GM06990 (cell line): ENCODE measurements around the gene ZNF296.

Experiments used
- DNase-seq: peaks from one replicate; pipeline ENCODE4 v3.0.0-alpha.2; 2011; ENCODE audit not compliant: insufficient read length; ENCODE audit errors: extremely low read depth
- H3K27me3 ChIP-seq: replicated peaks from 2 replicates; pipeline ENCODE4 v1.6.0; 2011; ENCODE audit warnings: low read length; ENCODE audit not compliant: control insufficient read depth, insufficient read depth
- H3K36me3 ChIP-seq: 2 replicates; pipeline ENCODE4 v1.5.1; 2011; ENCODE audit warnings: low read length; ENCODE audit not compliant: control insufficient read depth, insufficient read depth
- H3K4me3 ChIP-seq: replicated peaks from 2 replicates; pipeline ENCODE4 v1.5.1; 2011; ENCODE audit warnings: low read depth, mild to moderate bottlenecking, control low read depth, low read length
- TF ChIP-seq, protein P1 (sequence below): IDR thresholded peaks from 2 replicates; pipeline ENCODE4 v1.5.1; 2011; ENCODE audit warnings: low read length, control low read depth, mild to moderate bottlenecking, inconsistent platforms; ENCODE audit not compliant: insufficient read depth, poor library complexity, severe bottlenecking

Gene ZNF296

DNA sequence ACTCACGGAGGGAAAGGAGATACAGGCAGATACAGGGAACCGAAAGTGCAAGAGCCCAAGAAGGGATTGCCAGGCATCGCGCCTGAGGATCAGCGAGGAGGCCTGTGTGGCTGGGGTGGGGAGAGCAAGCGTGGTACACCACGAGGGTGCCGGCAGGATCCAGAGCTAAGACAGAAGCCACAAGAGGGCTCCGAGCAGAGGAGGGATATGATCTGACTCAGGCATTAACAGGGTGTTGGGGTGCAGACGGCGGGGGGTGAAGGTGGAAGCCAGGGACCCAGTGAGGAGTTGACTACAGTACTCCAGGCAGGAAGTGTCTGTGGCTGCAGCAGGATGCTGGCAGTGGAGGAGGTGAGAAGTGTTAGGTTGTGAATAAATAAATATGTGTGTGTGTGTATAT is 11.3 kb upstream of the ZNF296 start:
- TF ChIP-seq, protein P1, sequence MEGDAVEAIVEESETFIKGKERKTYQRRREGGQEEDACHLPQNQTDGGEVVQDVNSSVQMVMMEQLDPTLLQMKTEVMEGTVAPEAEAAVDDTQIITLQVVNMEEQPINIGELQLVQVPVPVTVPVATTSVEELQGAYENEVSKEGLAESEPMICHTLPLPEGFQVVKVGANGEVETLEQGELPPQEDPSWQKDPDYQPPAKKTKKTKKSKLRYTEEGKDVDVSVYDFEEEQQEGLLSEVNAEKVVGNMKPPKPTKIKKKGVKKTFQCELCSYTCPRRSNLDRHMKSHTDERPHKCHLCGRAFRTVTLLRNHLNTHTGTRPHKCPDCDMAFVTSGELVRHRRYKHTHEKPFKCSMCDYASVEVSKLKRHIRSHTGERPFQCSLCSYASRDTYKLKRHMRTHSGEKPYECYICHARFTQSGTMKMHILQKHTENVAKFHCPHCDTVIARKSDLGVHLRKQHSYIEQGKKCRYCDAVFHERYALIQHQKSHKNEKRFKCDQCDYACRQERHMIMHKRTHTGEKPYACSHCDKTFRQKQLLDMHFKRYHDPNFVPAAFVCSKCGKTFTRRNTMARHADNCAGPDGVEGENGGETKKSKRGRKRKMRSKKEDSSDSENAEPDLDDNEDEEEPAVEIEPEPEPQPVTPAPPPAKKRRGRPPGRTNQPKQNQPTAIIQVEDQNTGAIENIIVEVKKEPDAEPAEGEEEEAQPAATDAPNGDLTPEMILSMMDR = no peak
- no peak for DNase-seq
- Histone ChIP-seq H3K27me3 (no peaks in the 10 kb centered on the region), H3K36me3 (peaks cover 18% of the 10 kb centered on the region), H3K4me3 (no peak overlapping the region)

DNA sequence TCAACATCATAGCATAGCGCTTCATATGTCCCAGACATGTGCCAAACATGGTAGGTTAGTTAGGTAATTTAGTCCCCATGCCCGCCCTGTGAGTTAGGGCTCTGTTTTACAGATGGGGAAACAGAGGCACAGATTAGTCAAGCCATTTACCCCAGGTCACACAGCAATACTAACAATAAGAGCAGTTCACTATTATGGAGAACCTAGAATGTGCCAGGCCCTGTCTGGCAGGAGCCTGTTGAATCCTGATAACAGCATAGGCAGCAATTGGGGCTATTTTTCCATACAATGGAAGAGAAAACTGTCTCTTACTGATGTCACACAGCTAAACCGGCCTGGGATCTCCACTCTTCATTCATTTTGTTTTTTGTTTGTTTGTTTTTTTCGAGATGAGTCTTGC is 10.2 kb upstream of the ZNF296 start:
- no peak for DNase-seq
- no peak overlapping the region for H3K4me3 ChIP-seq
- TF ChIP-seq, protein P1 = no peak
- peaks cover 21% of the 10 kb centered on the region for H3K36me3 ChIP-seq
- H3K27me3 ChIP-seq = no peaks in the 10 kb centered on the region

DNA sequence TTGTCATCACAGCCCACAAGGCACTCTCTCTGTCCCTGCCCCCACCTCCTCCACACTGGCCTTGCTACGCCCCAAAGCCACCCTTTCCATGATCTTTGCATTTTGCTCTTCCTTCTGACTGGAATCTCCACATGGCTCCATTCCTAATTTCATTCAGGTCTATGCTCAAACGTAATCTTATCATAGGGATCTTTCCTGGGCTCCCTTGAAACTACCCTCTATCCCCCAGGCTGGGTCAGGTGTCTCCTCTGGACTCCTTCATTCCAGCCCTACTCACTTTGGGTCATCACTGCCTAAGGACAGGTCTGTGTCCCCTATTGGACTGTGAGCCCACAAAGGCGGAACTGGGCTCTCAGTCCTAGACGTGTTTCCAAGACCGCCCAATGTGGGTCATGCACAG is 5.9 kb upstream of the ZNF296 start:
- TF ChIP-seq, protein P1 = no peak
- H3K4me3 ChIP-seq = no peak overlapping the region
- H3K27me3 ChIP-seq = no peaks in the 10 kb centered on the region

GRCh38 chr19:45079911-45080370 is 3.7 kb upstream of the ZNF296 start:
- H3K36me3 ChIP-seq = peaks cover 3% of the 10 kb centered on the region
- DNase-seq = no peak
- no peaks in the 10 kb centered on the region for H3K27me3 ChIP-seq
- H3K4me3 ChIP-seq = peak overlapping the region; percentile 91
- TF ChIP-seq, protein P1 = no peak

More for the DNA sequence above, 5.9 kb upstream of the ZNF296 start:
- H3K36me3 ChIP-seq = peaks cover 7% of the 10 kb centered on the region
- no peak for DNase-seq

- TF ChIP-seq, protein P1 = no peak
- H3K36me3 ChIP-seq = peaks cover 3% of the 10 kb centered on the region
- H3K27me3 ChIP-seq = no peaks in the 10 kb centered on the region
- DNase-seq = peak; percentile 90
- H3K4me3 ChIP-seq = peak within 1 kb of the TSS; percentile 91
These were observed 3.0 kb upstream of the ZNF296 start, which contains the start of gene GEMIN7 for GRCh38 chr19:45079063-45079910. Gene GEMIN7 (plus strand): TSS chr19:45079260. CDS start chr19:45090115, 10,855 bp downstream.
